HG03025 (cell line): ENCODE measurements around the gene RENBP.
A peak's percentile ranks its signal among the peaks of the same experiment; 100 is the strongest.

Source experiments
- ATAC-seq: cut with Tn5 transposase; IDR thresholded peaks from one replicate; pipeline ENCODE4 v1.9.1; 2021; ENCODE audit warnings: mild to moderate bottlenecking, moderate library complexity; ENCODE audit not compliant: unreplicated experiment, low FRiP score

Gene RENBP

DNA sequence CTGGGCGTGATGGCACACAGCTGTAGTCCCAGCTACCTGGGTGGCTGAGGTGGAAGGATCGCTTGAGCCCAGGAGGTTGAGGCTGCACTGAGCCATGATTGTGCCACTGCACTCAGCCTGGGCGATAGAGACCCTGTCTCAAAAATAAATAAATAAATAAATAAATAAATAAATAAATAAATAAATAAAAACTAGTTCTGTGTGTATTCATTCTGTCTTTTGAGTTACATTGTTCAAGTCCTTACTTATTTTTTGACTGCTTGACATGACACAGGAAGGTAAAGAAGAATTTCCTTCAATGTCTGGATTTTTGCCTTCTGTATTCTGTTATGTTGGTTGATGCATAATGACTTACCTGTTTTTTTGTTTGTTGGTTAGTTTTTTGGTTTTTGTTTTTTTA lies 7.4 kb downstream of the RENBP start:
- no peak for ATAC-seq

DNA sequence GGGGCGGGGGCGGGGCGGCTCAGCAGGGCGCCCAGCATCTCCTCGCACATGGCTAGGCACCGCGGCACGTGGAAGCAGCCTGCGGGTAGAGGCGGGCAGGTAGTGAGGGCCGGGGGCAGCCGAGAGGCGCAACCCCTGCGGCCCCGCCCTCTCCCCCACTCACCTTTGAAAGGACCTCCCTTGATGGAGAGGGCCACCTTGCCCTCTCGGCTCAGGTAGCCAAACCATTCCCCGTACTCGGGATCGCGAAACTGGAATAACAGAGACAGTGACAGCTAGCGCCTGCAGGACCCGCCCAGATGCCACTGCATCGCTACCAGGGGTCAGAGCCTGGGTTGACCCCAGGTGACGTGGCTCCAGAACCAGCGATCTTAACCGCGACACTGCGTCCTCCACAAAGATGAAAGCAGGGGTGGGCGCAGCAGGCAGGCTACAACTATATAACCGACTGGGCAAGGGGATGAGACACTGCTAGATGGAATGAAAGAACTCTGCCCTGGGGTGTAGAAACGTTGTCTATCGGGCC lies 9.1 kb downstream of the RENBP start:
- no peak for ATAC-seq

DNA sequence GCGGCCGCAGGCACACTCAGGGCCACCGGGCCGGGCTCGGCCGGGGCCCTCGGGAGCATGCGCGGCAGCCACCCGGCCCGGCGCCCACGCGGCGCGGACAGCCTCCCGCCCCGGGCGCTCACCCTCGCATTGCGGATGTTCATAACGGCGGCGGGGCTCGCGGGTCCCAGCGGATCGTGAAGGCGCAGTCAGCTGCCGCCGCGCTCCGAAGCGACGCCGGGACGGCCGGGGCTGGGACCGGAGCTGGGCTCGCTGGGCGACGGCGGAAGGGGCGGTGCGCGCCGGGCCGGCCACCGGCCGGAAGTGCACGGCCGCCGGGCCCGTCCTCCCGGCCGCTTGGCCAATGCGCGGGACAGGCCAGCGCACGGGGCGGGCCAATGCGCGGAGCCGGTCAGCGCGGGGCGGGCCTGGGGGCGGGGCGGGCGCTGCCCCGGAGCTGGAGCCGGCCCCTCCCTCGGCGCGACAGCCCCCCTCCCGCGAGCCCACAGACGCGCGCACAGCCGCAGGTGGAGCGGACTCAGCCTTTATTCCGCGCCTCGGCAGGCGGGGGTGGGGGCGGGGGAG lies 9.6 kb downstream of the RENBP start, which contains the start of gene NAA10:
Gene NAA10 (minus strand): TSS at position 276 of the 564 bp plus-strand sequence. CDS start 133 bp downstream, at position 143.
- ATAC-seq: peak; percentile 67

DNA sequence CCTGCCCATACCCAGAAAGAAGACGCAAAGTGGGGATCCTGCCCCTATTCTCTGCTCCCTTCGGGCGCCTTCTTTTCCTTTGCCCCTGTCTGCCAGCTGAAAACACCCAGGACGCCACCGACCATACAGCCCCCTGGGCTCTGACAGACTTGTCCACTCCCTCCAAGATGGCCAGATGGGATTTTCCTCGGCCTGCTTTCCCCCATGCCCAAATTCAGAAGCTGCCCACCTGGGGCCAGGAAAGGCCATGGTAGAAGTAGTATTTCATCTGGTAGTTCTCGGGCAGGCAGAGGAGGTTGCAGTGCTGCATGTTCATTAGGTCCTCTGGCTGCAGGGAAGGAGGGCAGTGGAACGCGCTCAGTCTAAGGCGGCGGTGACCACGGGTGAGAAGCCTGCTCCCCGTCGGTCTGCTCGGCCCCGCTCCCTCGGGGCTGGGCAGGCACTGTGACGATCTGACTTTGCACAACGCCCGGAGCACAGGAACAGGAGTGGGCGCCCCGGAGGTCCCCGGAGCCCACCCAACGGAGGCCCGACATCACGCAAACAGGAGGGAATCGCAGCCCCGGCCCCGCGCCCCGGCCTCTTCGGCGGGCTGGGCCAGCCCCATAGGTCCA lies 10.2 kb downstream of the RENBP start:
- ATAC-seq: no peak

DNA sequence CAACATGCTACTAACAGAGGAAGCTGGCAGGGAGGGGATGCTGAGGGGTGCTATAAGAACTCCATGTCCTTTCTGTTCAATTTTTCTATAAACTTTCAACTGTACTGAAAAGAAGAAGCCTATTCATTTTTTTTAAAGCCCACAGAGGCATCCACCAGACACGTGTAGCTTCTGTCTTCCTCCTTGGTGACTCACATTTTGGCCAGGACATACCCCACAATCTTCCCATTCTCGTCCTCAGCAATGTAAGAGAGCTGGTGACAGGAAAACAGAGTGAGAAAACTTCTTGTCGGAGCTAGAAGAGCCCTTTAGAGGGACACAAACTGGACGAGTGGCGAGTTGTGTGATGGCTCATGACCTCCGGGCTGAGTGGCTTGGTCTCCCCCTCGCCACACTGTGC lies 10.7 kb downstream of the RENBP start:
- no peak for ATAC-seq

DNA sequence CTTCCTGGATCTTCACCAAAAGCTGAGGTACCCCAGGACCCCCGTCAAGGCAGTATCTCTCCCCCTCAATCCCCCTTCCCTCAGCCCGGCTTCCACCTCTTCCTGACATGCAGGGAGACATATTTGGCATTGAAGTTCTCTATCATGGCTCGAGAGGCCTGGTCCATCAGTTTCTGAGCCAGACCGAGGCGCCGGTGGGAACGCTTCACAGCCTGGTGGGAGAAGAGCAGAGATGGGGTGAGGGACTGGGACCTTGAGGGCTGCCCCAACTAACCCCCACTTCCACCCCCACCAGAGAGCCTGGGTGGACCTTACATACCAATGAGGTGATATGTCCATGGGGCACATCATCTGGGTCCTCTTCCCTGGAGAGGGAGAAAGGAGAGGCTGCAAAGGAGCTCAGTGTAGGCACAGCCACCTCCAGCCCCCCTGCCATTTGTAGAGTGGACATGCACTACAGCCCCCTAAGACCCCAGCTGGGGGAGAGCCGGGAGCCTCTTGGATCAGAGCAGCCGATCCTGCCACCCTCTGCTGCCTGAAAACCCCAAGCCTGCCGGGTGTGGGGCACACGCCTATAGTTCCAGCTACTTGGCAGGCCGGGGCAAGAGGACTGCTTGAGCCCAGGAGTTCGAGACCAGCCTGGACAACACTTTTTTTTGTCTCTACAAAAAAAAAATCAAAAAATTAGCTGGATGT lies 12.1 kb downstream of the RENBP start:
- ATAC-seq: no peak

DNA sequence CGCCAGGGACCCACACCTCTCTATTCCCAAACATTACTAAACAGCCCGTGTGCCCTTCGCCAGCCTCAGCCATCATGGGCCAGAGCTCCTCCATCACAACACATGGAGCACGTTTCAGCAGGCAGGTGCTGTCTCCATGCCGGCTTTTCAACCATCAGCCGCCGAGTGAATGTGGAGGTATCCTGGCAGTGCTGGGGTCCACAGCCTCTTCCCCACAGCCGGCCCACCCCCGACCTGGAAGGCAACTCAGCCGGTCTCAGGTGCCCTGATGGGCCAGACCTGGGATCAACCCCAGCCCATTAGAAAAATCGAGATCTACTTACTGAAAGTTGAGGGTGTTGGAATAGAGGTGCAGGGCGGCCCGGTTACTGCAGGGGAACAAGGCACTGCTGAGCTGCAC lies 12.7 kb downstream of the RENBP start:
- no peak for ATAC-seq

DNA sequence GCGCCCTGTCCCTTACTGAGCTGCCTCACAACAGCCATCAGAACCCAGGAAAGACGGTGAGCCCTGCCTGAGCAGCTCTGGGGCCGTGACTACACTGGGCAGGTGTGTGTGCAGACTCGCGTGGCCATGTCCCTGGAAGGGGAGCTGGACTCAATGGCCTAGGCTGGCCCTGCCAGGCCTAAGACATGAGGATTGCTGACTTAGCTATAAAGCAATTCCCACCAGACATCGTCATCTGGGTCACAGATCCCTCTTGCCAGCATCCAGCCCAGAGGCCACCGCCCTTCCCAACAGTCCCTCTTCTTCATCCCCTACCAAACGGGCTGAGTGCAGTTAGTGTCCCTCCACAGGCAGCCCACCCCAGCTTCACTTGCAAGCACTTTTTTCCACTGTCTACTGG lies 13.3 kb downstream of the RENBP start:
- ATAC-seq: no peak

DNA sequence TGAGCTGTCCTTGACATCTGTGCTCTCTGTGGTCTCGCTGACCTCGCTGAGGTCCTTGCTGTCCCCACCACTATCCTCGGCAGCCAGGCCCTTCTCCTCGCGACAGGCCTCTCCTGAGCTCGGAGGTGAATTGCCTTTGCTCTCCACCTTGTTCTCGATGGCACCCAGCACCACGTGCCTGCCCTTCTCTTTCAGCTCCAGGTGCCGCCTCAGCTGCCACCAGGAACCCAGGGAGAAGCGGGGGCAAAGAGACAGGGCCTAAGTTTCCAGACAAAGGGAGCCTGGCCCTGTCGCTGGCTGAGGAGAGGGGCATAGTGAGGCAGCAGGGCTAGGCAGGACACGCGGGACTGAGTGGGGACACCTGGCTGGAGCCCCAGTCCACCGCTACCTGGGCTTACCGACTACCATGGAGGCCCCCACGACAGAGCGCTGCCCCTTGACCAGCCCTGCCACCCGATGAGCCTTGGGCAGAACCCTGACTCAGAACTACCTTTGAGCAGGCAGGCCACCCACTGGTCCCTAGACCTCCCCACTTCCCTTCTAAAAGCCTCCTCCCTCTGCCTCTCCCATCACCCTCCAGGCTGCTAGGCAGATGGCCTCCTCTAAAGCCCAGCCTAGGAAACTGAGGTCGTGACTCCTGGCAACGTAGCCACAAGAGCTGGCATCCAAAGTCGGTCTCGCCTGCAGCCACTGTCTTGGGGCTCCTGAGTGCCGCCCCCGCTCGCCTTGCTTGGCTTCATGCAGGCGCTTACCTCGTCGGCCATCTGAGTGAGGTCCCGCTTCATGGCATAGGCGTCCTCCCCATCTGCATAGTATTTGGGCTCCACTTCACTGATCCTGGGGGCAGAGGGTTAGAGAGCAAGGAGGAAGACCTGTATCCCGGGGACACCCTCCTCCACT lies 14.2 kb downstream of the RENBP start:
- ATAC-seq: no peak

DNA sequence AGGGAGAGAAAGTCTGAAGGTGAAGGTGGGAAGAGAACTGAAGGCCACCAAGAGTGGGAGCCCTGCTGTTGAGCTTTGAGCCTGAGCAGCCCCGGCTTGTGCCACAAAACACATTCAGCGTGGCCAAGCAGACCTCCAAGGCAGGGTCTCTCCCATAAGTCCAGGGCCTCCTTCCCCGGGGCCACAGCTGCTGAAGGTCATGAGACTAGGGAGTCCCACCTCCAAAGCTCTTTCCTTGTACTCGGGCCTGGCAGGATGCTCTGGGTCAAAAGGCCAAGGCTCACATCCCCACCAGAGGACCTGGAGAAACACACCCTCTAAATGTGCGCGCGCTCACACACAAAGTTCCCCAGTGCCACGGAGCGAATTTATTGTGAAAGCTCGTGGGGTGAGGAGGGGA lies 14.9 kb downstream of the RENBP start:
- no peak for ATAC-seq

DNA sequence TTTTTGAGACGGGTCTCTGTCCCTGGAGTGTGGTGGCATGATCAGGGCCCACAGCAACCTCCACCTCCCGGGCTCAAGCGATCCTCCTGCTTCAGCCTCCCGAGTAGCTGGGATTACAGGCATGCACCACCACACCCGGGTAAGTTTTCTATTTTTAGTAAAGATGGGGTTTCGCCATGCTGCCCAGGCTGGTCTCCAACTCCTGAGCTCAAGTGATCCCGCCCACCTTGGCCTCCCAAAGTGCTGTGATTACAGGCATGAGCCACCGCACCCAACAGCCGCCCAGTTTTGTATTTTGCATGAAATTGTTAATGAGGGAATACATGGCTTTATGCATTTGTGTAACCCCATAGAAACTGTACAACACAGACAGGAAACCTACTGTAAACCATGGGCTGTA lies 15.6 kb downstream of the RENBP start:
- no peak for ATAC-seq

DNA sequence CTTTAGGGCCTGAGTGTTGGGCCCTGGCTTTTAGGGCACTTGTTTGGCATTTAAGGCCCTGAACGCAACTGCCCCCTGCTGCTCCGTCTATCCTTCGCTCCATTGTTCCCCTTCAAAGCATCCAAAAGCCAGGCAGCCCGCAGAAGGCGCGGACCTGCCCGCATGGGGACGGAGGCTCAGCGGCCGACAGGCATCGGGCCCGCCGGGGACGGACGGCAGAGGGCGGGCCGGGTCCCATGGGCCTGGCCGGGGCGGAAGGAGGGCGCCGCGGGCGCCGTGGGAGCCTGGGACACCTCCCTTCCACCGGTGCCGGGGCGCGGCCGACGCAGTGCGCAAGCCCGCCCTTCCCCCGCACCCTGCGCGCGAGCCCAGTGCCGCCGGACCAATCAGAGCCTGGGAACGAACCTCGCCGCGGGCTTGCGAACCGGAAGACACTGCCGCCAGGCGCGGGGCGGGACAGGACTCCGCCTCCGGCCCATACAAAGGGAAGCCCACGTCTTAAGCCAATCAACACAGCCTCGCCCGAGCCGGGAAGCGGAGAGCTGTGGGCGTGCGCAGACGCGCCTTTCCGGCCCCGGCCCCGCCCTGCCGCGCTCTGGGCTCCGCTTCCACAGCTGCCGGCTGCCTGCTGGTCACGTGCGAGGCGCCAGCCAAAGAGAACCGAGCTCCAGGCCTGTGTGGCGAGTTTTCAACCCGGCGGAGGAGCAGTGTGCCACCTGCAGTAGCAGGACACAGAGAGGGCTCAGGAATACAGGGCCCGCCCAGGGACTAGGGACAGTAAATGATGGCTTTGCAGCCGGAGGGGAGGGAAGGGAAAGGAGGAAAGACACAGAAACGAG lies 16.3 kb downstream of the RENBP start:
- ATAC-seq: peak; percentile 53

DNA sequence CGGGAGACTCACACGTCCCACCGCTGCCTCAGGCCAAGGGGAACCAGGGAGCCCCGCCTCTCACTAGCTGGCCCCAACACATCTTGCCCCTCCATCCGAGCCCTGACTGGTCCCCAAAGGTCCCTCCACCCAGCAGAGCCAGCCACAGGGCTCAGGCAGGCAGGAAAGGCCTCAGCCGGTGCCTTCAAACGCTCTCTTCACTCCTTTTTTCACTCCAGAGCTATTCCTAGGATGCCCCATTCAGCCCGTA lies 16.8 kb downstream of the RENBP start:
- ATAC-seq: no peak

DNA sequence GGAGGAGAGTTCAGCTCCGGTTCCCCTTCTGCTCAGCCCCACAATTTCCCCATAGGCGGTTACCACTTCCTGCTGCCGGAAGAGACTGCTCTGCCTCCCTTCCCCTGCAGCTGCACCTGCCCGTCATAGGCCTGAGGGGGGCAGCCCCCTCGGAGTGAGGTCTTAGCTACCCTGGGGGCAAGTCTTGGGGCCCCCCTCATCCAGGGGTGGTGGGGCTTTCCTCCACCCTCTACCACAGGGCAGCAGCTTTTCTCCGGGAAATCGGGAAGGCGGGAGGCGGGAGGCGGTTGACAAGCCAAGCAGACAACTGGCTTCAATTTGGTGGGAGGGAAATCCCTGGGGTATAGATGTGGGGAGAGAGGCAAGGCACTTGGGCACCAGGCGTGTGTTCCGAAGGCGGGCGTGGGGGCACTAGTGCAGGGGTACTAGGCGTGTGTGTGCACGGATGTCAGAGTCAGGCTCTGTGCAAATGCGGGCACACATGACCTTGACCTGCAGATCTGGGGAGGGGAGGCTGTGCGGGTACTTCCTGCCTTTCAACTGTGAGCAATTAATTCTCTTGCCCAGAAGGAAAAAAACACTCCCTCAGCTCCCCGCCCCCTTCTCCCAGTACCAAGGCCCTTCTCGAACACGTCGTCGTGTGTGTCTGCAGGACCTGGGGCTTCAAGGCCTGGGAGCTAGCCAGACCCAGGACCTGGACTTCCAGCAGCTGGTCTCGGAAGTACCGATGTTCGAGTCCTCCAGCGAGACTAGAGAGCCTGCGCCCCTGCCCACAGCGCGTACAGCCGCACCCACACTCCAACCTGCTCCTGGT lies 17.4 kb downstream of the RENBP start:
- ATAC-seq: peak; percentile 41

DNA sequence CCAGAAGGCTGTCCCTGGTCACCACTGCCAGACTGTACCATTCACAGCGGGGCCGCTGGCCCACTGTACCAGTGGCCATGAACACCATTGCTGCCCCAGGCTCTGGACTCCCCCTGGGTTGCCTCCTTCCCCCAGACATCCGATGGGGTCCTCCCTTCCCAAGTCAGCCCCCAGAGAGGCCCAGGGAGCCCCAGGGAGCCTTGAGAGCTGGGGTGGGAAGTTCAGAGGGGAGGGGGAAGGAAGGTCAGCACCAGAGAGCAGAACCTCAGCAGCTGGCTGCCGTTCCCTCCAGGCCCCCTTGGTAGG lies 17.9 kb downstream of the RENBP start:
- no peak for ATAC-seq

DNA sequence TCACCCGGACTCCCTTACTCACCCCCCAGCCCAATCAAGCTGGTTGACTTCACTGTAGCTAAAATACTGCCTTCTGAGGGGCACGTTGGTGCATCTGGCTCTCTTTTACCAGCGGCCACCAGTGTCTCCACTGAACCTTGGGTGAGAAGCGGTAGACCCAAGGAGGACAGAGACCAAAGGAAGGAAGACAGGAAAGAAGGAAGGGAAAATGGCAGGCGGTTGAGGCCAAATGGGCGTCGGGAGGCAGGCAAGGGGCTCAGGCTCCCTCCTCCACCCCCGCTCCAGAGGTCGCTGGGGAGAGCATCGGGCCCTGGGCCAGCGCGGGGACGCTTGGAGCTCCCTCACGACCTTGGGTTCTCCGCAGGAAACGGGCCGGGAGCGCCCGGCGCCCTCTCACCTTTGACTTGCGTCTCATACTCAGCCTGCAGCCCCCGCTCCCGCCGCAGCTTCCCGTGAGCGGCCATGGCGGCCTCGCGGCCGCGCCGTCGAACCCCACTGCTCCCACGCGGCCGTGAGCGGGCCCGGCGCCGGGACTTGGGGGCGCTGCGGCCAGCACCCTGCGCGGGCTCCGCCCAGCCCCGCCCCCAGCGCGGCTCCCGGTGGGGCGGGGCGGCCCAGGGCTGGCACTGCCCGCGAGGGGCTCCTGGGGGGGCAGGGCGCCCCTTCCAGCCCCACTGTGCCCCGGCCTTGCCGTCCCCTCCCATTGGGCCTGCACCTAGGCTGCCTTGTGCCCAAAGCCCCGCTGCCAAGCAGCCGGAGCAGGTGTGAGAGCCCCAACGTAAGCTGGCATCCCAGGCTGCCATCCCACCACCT lies 18.5 kb downstream of the RENBP start, which contains the start of gene ARHGAP4:
Gene ARHGAP4 (minus strand): TSS at position 526 of the 813 bp plus-strand sequence. CDS start 62 bp downstream, at position 464.
- no peak for ATAC-seq

DNA sequence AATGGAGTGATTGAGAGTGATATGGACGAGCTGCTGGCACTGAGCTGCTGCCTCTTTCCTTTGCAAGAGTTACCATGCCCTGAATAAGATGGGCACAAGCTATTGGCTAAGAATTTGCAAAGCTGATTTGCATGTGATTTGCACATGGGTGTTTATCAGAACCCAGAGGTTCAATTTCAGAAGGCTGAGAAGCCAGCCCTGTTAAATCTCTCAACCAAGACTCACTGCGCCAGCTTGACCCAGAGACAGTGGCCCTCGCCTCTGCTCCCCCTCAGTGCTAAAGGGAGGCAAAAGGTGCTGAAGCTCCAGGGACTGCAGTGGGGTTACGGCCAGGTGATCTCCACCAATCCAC lies 19.1 kb downstream of the RENBP start:
- ATAC-seq: no peak

DNA sequence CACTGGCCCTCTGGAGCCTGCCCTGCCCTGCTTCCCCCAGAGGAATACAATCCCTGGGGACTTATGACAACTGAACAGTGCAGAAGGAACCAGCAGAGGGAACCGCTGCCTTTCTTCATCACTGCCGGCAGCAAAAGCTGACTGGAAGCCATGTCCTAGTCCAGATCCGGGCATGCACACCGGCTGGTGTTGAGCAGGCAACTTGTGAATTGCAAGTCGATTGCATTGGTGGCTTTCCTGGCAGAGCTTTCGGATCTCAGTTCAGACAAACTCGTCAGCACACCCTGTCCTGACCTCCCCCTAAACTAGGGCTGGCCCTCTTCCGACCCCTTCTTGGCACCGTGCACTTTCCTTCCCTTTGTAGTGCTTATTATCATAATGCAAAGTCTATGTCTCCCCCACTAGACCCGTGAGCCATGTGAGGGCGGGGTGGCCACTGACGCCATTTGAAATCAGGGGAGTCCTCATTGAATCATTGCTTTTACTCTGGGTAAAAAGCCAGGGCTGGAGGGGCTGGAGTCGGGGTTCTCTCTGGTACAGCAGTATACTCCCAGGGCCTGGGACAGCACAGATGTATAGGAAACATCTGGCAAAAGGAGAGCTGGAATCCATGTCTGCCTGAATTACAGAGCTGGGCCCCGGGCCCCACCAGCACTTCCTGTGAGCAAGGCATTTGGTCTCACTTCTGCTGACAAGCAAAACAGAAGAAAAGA lies 20.1 kb downstream of the RENBP start:
- ATAC-seq: no peak
